Ectodermal cell (in vitro differentiated cells): Measurements from ENCODE around the gene NCS1.

Experiments
- H3K27ac ChIP-seq: 2 replicates; pipeline ENCODE4 v1.7.0; 2013; ENCODE audit warnings: mild to moderate bottlenecking, low read depth, low read length; ENCODE audit not compliant: insufficient read depth, poor library complexity, severe bottlenecking
- H3K27me3 ChIP-seq: 2 replicates; pipeline ENCODE4 v1.7.0; 2013; ENCODE audit warnings: mild to moderate bottlenecking, low read length; ENCODE audit not compliant: insufficient read depth, control insufficient read depth, poor library complexity, severe bottlenecking
- H3K36me3 ChIP-seq: one replicate; pipeline ENCODE4 v1.7.0; 2013; ENCODE audit warnings: low read length; ENCODE audit not compliant: control insufficient read depth, insufficient read depth
- H3K4me1 ChIP-seq: one replicate; pipeline ENCODE4 v1.7.0; 2013; ENCODE audit warnings: low read length; ENCODE audit not compliant: control insufficient read depth, insufficient read depth
- H3K4me3 ChIP-seq: 2 replicates; pipeline ENCODE4 v1.7.0; 2013; ENCODE audit warnings: low read depth, low read length, control low read depth; ENCODE audit not compliant: insufficient read depth
- H3K9me3 ChIP-seq: 2 replicates; pipeline ENCODE4 v1.7.0; 2013; ENCODE audit warnings: mild to moderate bottlenecking, low read length, moderate library complexity; ENCODE audit not compliant: control insufficient read depth
- WGBS, 2 experiments: methylation state at CpG; one replicate each; pipeline ENCODE4 v1.1.7; 2013; ENCODE audit warnings: missing lambda C conversion rate in 2 of 2; 5-methylcytosine and 5-hydroxymethylcytosine counted together

The NCS1 gene

DNA sequence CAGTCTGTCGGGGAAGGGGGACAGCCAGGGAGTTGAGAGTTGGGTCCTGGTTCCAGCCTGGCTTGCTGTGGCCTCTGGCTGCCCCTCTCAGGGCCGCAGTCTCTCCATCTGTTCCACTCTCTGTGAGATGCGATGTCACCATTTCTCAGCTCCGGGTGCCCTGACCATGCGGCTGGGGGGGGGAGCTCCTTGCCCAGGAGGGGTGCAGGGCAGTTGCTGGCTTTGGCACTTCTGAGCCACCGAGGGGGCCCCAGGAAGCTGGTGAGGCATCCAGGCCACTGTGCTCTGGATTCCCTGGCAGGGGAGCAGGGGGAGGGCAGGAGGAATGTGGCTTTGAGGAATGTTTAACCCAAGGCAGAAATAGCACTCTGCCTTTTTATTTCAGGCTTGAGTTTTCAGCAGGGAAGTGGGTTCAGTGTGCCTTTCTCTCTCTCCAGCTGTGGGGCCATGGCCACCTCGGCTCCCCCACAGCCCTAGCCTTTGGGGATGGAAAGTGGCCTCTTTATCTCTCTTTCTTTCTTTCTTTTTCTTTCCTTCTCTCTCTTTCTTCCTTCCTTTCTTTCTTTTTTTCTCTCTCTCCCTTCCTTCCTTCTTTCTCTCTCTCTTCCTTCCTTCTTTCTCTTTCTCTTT, 11.0 kb downstream of the NCS1 start:
- Histone ChIP-seq H3K27me3 (no peaks in the 10 kb centered on the region), H3K27ac (no peak overlapping the region), H3K4me3 (no peak overlapping the region), H3K9me3 (no peaks in the 10 kb centered on the region), H3K4me1 (peaks cover 42% of the 10 kb centered on the region), H3K36me3 (no peaks in the 10 kb centered on the region)
- 52 to 53% methylated on average over 7 of the region's 7 CpGs for WGBS, 2 experiments

DNA sequence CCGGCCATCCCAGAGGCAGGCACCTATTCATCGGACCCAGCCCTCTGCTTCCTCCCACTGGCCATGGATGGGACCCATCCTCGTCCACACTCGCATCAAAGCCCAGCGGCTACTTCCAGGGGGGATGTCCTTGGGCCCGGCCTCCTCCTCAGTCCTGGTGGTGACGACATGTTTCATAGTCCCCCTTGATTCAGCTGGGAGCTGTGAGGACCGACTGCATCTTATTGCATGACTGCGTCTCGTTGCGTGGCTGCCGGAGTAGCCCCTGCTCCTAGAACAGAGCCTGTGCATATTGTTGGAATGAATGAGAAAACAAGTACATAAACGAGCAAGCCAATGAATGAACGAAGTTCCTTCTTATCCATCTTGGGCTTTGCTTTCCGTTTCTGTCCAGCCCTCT, 12.8 kb downstream of the NCS1 start:
- WGBS, 2 experiments, result 75% methylated on average over 15 of the region's 15 CpGs
- no peaks in the 10 kb centered on the region for H3K27me3 ChIP-seq
- H3K27ac ChIP-seq, result peak overlapping the region; percentile 74
- no peaks in the 10 kb centered on the region for H3K36me3 ChIP-seq
- H3K9me3 ChIP-seq, result no peaks in the 10 kb centered on the region
- no peak overlapping the region for H3K4me3 ChIP-seq
- H3K4me1 ChIP-seq, result peaks cover 42% of the 10 kb centered on the region

DNA sequence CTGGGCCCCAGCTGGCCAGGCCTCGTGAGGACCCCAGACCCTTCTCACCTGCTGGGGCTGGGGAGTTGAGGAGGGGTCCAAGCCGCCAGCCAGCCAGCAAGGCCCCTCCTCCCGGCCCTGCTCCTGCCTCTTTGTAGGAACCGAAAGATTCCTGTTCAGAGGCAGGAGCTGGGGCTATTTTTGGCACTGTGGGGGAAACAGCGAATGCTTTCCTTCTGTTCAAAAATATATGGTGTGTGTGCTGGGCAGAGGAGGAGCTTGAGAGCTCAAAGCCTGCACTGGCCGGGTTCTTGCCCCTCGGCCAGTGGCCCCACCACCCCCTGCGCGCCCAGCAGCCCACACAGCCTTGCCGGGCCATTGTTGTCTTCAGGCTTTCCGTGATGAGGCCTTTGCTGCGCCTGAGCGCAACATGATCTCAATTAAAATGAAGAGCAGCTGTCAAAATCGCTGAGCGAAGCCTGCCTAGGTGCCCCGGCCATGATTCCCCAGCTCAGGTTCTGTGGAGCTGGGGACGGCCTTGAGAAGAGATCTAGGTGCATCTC, 13.4 kb downstream of the NCS1 start:
- Histone ChIP-seq H3K36me3 (no peaks in the 10 kb centered on the region), H3K4me1 (peaks cover 42% of the 10 kb centered on the region), H3K4me3 (no peak overlapping the region), H3K27me3 (no peaks in the 10 kb centered on the region), H3K9me3 (no peaks in the 10 kb centered on the region), H3K27ac (peak overlapping the region; percentile 74)
- WGBS, 2 experiments, result 20 to 21% methylated on average over 17 of the region's 17 CpGs

DNA sequence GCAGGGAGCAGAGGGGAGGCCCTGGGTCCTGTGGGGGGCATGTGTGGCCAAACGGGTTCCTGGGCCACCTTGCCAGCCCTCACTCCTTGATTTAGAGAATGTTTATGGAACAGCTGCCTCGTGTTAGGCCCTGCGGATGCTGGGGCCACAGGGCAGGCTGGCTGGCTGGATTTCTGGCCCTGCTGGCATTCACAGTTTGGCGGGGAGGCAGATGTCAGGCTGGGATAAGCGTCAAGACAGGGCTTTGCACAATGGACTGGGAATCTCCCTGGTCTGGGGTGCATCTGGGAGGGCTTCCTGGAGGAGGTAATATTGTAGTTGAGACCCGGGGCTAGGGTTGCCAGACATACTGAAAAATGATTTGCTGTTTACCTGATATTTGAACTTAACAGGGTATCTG, 13.8 kb downstream of the NCS1 start:
- no peaks in the 10 kb centered on the region for H3K36me3 ChIP-seq
- H3K27ac ChIP-seq, result peak overlapping the region; percentile 74

DNA sequence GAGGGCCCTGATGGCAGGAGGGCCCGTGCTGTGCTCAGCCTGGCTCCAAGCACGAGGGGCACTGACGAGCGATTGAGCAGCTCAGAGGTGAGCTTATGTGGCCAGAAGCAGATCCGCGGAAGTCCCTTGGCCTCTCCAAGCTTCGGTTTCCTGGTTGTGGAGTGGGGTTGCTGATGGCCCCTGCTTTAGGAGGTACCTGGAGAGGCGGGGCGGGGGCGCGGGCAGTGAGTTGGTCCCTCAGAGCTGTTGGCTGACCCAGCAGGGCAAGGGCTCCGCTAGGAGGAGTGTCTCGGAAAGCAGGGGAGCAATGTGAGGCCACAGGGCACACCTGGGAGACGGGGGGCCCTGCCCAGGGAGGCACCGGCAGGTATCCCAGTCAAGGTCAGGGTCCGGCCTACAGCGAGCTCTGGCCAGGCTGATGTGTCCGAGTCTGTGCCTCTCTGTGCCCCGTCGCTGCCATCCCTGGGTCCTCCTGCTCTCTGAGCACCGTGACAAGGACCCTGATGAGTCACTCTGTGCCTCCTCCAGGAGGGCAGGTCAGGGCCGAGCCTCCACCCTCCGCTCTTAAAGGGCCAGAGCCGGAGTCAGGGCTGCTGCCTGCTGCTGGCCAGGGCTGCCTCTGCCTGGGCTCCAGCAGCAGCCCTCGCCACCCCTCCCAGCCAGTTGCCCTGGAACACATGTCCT, 14.8 kb downstream of the NCS1 start:
- H3K4me3 ChIP-seq, result no peak overlapping the region
- no peaks in the 10 kb centered on the region for H3K36me3 ChIP-seq
- H3K4me1 ChIP-seq, result peaks cover 42% of the 10 kb centered on the region
- H3K9me3 ChIP-seq, result no peaks in the 10 kb centered on the region
- H3K27ac ChIP-seq, result no peak overlapping the region
- WGBS, 2 experiments, result 45 to 52% methylated on average over 25 of the region's 25 CpGs
- no peaks in the 10 kb centered on the region for H3K27me3 ChIP-seq

More for the DNA sequence above, 13.8 kb downstream of the NCS1 start:
- Histone ChIP-seq H3K4me1 (peaks cover 42% of the 10 kb centered on the region), H3K9me3 (no peaks in the 10 kb centered on the region), H3K27me3 (no peaks in the 10 kb centered on the region), H3K4me3 (no peak overlapping the region)
- 56 to 59% methylated on average over 6 of the region's 6 CpGs for WGBS, 2 experiments

DNA sequence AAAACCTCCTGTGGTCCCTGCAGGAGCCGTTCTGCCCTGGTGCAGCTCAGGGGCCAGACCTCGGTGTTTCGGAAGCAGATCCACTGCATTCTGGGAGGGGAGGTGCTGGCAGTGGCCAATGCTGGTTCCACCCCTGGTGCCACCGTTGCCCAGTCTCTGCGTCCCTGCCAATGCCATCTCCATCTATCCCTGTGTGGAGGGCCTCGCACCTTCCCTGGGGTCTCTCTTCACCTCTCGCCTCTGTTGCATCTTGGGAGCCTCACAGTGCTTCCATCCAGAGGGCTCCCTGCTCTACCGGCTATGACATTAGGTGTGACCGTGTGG, 15.3 kb downstream of the NCS1 start:
- Histone ChIP-seq H3K27ac (no peak overlapping the region), H3K27me3 (no peaks in the 10 kb centered on the region), H3K36me3 (no peaks in the 10 kb centered on the region), H3K4me1 (peaks cover 42% of the 10 kb centered on the region), H3K4me3 (no peak overlapping the region), H3K9me3 (no peaks in the 10 kb centered on the region)
- 64 to 68% methylated on average over 9 of the region's 9 CpGs for WGBS, 2 experiments

DNA sequence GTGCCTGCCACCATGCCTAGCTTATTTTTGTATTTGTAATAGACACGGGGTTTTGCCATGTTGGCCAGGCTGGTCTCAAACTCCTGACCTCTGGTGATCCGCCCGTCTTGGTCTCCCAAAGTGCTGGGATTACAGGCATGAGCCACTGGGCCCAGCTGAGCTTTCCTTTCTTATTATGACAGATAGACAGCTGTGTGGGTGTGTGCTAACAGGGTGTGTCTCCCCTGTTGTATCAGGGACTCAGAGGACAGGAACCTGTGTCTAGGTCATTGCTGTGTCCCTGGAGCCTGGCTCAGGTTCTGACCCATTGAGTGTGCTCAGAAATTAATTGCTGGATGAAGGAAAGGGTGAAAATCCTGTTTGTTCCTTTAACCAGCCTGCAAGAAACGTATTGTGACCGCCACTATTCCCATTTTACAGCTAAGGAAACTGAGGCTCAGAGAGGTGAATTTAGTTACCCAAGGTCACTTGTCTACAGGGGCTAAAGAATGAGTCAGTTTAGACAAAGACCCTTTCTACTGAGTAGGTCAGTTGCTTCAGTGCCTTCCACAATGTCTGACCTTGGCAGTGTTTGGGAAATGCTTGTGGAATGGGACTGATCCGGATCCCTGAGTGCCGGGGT, 16.8 kb downstream of the NCS1 start:
- H3K4me3 ChIP-seq, result no peak overlapping the region
- WGBS, 2 experiments, result 92 to 93% methylated on average over 7 of the region's 7 CpGs
- peaks cover 46% of the 10 kb centered on the region for H3K4me1 ChIP-seq
- no peaks in the 10 kb centered on the region for H3K36me3 ChIP-seq
- H3K9me3 ChIP-seq, result no peaks in the 10 kb centered on the region
- no peaks in the 10 kb centered on the region for H3K27me3 ChIP-seq
- H3K27ac ChIP-seq, result no peak overlapping the region

DNA sequence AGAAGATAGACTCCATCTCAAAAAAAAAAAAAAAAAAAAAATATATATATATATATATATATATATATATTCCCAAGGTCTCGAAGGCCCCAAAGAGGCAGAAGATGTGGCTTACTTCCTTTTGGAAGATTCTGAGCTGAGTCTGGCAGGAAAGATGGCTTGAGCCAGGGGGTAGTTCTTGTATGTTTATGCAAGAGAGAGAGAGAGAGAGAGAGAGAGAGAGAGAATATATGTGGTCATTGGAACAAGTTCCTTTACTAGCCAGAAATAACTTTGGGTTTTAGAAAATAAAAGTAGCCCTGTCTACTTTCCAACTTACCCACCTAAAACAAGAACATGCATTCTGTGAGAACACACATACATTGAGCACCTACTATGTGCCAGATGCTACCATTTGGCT, 17.6 kb downstream of the NCS1 start:
- Histone ChIP-seq H3K27me3 (no peaks in the 10 kb centered on the region), H3K4me3 (no peak overlapping the region), H3K27ac (no peak overlapping the region), H3K9me3 (no peaks in the 10 kb centered on the region), H3K36me3 (no peaks in the 10 kb centered on the region), H3K4me1 (peaks cover 52% of the 10 kb centered on the region)
- WGBS, 2 experiments, result 88 to 94% methylated on average over 1 of the region's 1 CpG

DNA sequence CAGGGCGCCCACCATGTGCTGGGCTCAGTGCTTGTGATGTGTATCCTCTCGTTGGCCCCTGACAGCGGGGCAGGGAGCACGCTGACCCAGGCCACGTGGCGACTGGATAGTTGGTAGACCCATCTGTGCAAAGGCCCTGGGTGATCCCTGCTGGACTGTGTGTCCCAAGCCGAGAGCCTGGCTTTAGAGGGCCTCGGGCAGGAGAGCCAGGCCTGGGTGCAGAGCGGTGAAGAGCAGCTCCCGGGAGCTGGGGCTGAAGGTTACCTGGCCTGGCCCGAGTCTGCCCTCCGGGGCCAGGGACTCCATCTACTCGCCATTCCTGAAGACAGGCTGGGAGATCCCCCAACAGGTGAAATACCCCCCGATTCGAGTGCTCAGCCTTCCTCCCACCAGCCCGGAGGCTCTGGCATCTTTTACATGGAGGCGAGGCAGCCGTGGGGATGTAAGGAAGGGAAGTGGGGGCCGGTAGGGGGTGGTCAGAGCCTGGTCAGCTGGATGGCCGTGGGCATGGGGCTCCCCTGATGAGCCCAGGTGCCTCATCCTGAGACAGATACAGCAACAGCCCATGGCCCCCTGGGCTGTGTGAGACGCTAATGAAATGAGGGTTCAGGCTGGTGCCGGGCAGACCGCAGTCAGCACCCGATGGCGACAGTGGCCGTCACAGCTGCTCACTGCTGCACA, 19.0 kb downstream of the NCS1 start:
- no peaks in the 10 kb centered on the region for H3K36me3 ChIP-seq
- no peak overlapping the region for H3K27ac ChIP-seq
- H3K4me1 ChIP-seq, result peaks cover 40% of the 10 kb centered on the region
- H3K9me3 ChIP-seq, result no peaks in the 10 kb centered on the region
- H3K4me3 ChIP-seq, result no peak overlapping the region
- no peaks in the 10 kb centered on the region for H3K27me3 ChIP-seq
- WGBS, 2 experiments, result 93 to 95% methylated on average over 26 of the region's 26 CpGs

DNA sequence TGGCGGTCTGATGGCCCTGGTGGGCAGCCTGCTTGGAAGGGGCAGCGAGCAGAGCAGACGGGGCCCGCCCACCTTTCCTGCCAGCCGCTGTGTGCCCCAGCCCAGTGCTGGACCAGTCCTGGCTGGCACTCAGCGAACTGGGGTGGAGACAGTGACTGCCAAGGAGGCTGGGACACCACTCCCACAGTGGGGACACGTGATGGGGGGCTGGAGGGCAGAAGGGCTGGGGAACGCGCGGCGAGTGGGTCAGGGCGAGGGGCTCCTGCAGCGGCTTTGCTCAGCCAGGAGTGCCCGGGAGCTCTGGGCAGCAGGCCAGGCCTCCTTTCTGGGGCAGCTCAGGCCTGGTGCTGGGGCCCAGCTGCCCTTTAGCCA, 19.5 kb downstream of the NCS1 start:
- no peaks in the 10 kb centered on the region for H3K27me3 ChIP-seq
- no peaks in the 10 kb centered on the region for H3K36me3 ChIP-seq
- 94 to 96% methylated on average over 14 of the region's 14 CpGs for WGBS, 2 experiments
- no peak overlapping the region for H3K27ac ChIP-seq
- H3K4me1 ChIP-seq, result peaks cover 35% of the 10 kb centered on the region
- H3K4me3 ChIP-seq, result no peak overlapping the region
- no peaks in the 10 kb centered on the region for H3K9me3 ChIP-seq
